B cell (primary cell): ENCODE measurements around the gene B3GALNT1. TPM values are rescaled to one million over a fixed set of nuclear protein-coding genes. Genes with fewer than 3 reads are reported as not detected.
"Not testable (repeated sequence)": the region's sequence is repeated elsewhere in the genome, so short reads cannot be mapped to it uniquely, and the experiment has no call there.

Experiments used
- ATAC-seq: fragments of 200-7000 bp; cut with Tn5 transposase; one replicate; pipeline ENCODE4 v1.10.0; 2021; ENCODE audit warnings: low read depth, mild to moderate bottlenecking, moderate number of reproducible peaks, moderate library complexity
- CTCF ChIA-PET: fragments of 350-600 bp; sonication (Branson Sonifier 250); formaldehyde crosslinking; loops from one replicate; lab custom pipeline; 2021; ENCODE audit warnings: antibody characterized with exemption, inconsistent platforms; lab: Charles Lee
- POLR2A ChIA-PET: fragments of 350-600 bp; sonication (Branson Sonifier 250); formaldehyde crosslinking; loops from one replicate; lab custom pipeline; 2021; ENCODE audit warnings: antibody characterized with exemption; lab: Charles Lee
- DNase-seq: peaks from one replicate; pipeline ENCODE4 v3.0.0; 2013
- H2AFZ ChIP-seq: 2 replicates; pipeline ENCODE4 v1.6.1; 2012; ENCODE audit warnings: mild to moderate bottlenecking, low read depth, low read length; ENCODE audit not compliant: insufficient read depth, poor library complexity, severe bottlenecking
- H3K27ac ChIP-seq, 2 donors: 1 replicate in 1 of 2; 2 replicates in 1 of 2; pipeline ENCODE4 v1.5.1; 2012 to 2013; ENCODE audit warnings: low read length in 2 of 2, mild to moderate bottlenecking in 2 of 2, moderate library complexity in 1 of 2
- H3K27me3 ChIP-seq, 4 experiments: fragments of 200-600 bp in 1 of 4; sonication (generic) in 1 of 4; replicated peaks in 1 of 4; 1 replicate in 2 of 4; 2 replicates in 2 of 4; pipeline versions ENCODE4 v1.6.1 to v1.7.0; 2013 to 2016; ENCODE audit warnings: low read length in 3 of 4, mild to moderate bottlenecking in 2 of 4, mixed read lengths in 1 of 4, moderate library complexity in 1 of 4; ENCODE audit not compliant: insufficient read depth in 4 of 4, control insufficient read depth in 3 of 4; ENCODE audit errors: control extremely low read depth in 1 of 4
- H3K36me3 ChIP-seq, 2 experiments: replicated peaks in 1 of 2; 1 replicate in 1 of 2; 2 replicates in 1 of 2; pipeline versions ENCODE4 v1.6.1 to v1.7.1; 2013; ENCODE audit warnings: low read length in 1 of 2; ENCODE audit not compliant: insufficient read depth in 2 of 2, control insufficient read depth in 1 of 2; ENCODE audit errors: control extremely low read depth in 1 of 2, extremely low read depth in 1 of 2
- H3K4me1 ChIP-seq, 2 donors: fragments of 200-600 bp in 1 of 2; sonication (generic) in 1 of 2; 1 replicate in 1 of 2; 2 replicates in 1 of 2; pipeline versions ENCODE4 v1.5.1 to v1.6.1; 2013 to 2017; ENCODE audit warnings: low read length in 2 of 2; ENCODE audit not compliant: control insufficient read depth in 2 of 2, insufficient read depth in 2 of 2
- H3K4me2 ChIP-seq: replicated peaks from 2 replicates; pipeline ENCODE3; 2012; ENCODE audit warnings: mild to moderate bottlenecking, low read depth, low read length; ENCODE audit not compliant: poor library complexity, severe bottlenecking
- H3K4me3 ChIP-seq, 5 experiments: fragments of 200-600 bp in 1 of 5; sonication (generic) in 1 of 5; 1 replicate in 3 of 5; 2 replicates in 2 of 5; pipeline versions ENCODE4 v1.5.1 to v1.7.0; 2011 to 2016; ENCODE audit warnings: low read length in 4 of 5, mild to moderate bottlenecking in 4 of 5, low read depth in 2 of 5, control low read depth in 1 of 5, moderate library complexity in 1 of 5; ENCODE audit not compliant: insufficient read depth in 1 of 5; ENCODE audit errors: control extremely low read depth in 1 of 5, extremely low read depth in 1 of 5
- H3K79me2 ChIP-seq: fragments of 200-600 bp; sonication (generic); one replicate; pipeline ENCODE4 v1.6.0; 2016; ENCODE audit warnings: low read length; ENCODE audit not compliant: control insufficient read depth, insufficient read depth
- H3K9ac ChIP-seq: fragments of 200-600 bp; sonication (generic); 2 replicates; pipeline ENCODE4 v1.6.1; 2017; ENCODE audit warnings: mild to moderate bottlenecking, low read length, moderate library complexity
- H3K9me3 ChIP-seq, 3 donors: one replicate each; pipeline versions ENCODE4 v1.6.1 to v1.7.1; 2013; ENCODE audit warnings: low read length in 2 of 3; ENCODE audit not compliant: control insufficient read depth in 2 of 3, insufficient read depth in 1 of 3; ENCODE audit errors: control extremely low read depth in 1 of 3
- H4K20me1 ChIP-seq: 2 replicates; pipeline ENCODE4 v1.6.0; 2012; ENCODE audit warnings: mild to moderate bottlenecking, low read length; ENCODE audit not compliant: insufficient read depth, control insufficient read depth, poor library complexity, severe bottlenecking
- H3K27ac Mint-ChIP-seq: one replicate; pipeline ENCODE4 v1.8.0; 2021; ENCODE audit warnings: mixed read lengths
- H3K27me3 Mint-ChIP-seq: one replicate; pipeline ENCODE4 v1.8.0; 2021; ENCODE audit warnings: mixed read lengths
- H3K4me1 Mint-ChIP-seq: one replicate; pipeline ENCODE4 v1.8.0; 2021; ENCODE audit warnings: mixed read lengths
- H3K4me3 Mint-ChIP-seq: one replicate; pipeline ENCODE4 v1.8.0; 2021; ENCODE audit warnings: mixed read lengths
- H3K9me3 Mint-ChIP-seq: one replicate; pipeline ENCODE4 v1.8.0; 2022; ENCODE audit warnings: mixed read lengths; ENCODE audit not compliant: insufficient read depth
- EZH2 ChIP-seq: IDR thresholded peaks from 2 replicates; pipeline ENCODE4 v1.6.1; 2012; ENCODE audit warnings: borderline replicate concordance, low read depth, mild to moderate bottlenecking, moderate library complexity, low read length; ENCODE audit not compliant: insufficient read depth, poor library complexity, severe bottlenecking
- WGBS: methylation state at CpG from one replicate; pipeline ENCODE4 v1.1.5; 2013; ENCODE audit warnings: missing lambda C conversion rate; ENCODE audit not compliant: insufficient coverage; 5-methylcytosine and 5-hydroxymethylcytosine counted together
- intact Hi-C: fragments of 100-400 bp; cut with micrococcal nuclease; formaldehyde crosslinking; loops from one replicate; pipeline ENCODE4 v1.10.0; 2022
- polyA plus RNA-seq: library from polyadenylated mRNA; depleted of rRNA; stranded (reverse); fragments of >200 nt; gene quantifications from 2 replicates; pipeline ENCODE4 v1.2.3, GENCODE V29; 2012
- total RNA-seq, 2 donors: library from RNA; stranded (reverse); fragments of 120-200 nt in 1 of 2; gene quantifications; 1 replicate in 1 of 2; 2 replicates in 1 of 2; pipeline versions ENCODE4 v1.2.3 to v1.2.4, GENCODE V29; 2013 to 2022
- TF ChIP-seq, protein P1 (sequence below): fragments of 200-600 bp; IDR thresholded peaks from one replicate; pipeline ENCODE4 v1.8.0; 2022; ENCODE audit warnings: antibody characterized with exemption, mild to moderate bottlenecking

B3GALNT1 gene
- total and polyA plus RNA-seq, 2 donors (not counting 1 experiment from before 2014, with no cell fraction given), result 0.28 to 6.4 TPM

- CTCF ChIA-PET, result no interaction called here
- H3K4me3 ChIP-seq, result no peak overlapping the region
- no peak for DNase-seq
- H4K20me1 ChIP-seq, result no peaks in the 10 kb centered on the region
- H3K79me2 ChIP-seq, result no peaks in the 10 kb centered on the region
- H3K27me3 ChIP-seq, result no peaks in the 10 kb centered on the region
- H3K4me1 ChIP-seq, result peaks cover 0 to 11% of the 10 kb centered on the region in 2 donors
- intact Hi-C loops, result loop anchor here (5.0 kb wide), 1 partner anchor 34 kb away; no protein-coding TSS in a partner anchor
- WGBS, result no CpG with 5 or more reads among the region's 3 CpGs
- peaks cover 17% of the 10 kb centered on the region for H3K4me1 Mint-ChIP-seq
- TF ChIP-seq EZH2, result no peak
- TF ChIP-seq, protein P1, sequence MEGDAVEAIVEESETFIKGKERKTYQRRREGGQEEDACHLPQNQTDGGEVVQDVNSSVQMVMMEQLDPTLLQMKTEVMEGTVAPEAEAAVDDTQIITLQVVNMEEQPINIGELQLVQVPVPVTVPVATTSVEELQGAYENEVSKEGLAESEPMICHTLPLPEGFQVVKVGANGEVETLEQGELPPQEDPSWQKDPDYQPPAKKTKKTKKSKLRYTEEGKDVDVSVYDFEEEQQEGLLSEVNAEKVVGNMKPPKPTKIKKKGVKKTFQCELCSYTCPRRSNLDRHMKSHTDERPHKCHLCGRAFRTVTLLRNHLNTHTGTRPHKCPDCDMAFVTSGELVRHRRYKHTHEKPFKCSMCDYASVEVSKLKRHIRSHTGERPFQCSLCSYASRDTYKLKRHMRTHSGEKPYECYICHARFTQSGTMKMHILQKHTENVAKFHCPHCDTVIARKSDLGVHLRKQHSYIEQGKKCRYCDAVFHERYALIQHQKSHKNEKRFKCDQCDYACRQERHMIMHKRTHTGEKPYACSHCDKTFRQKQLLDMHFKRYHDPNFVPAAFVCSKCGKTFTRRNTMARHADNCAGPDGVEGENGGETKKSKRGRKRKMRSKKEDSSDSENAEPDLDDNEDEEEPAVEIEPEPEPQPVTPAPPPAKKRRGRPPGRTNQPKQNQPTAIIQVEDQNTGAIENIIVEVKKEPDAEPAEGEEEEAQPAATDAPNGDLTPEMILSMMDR, result no peak
- H3K4me3 Mint-ChIP-seq, result no peak overlapping the region
- H3K9me3 ChIP-seq, result peaks cover 0 to 1% (median 0%) of the 10 kb centered on the region in 3 donors
- no peak overlapping the region for H3K27ac Mint-ChIP-seq
- H3K36me3 ChIP-seq, result no peaks in the 10 kb centered on the region
- no peak overlapping the region for H3K27ac ChIP-seq
- POLR2A ChIA-PET, result no interaction called here
- no peak overlapping the region for H3K4me2 ChIP-seq
- H2AFZ ChIP-seq, result no peak overlapping the region
- H3K9me3 Mint-ChIP-seq, result no peaks in the 10 kb centered on the region
- no peak overlapping the region for H3K9ac ChIP-seq
- peaks cover 4% of the 10 kb centered on the region for H3K27me3 Mint-ChIP-seq
- ATAC-seq, result no peak
These were observed 66.4 kb downstream of the B3GALNT1 start for GRCh38 chr3:161038725-161039124.

GRCh38 chr3:161035711-161036110 is 69.4 kb downstream of the B3GALNT1 start:
- no peaks in the 10 kb centered on the region for H3K9me3 Mint-ChIP-seq
- peak overlapping the region; percentile 4 for H3K27ac Mint-ChIP-seq
- H3K9me3 ChIP-seq, result peaks cover 0 to 1% (median 0%) of the 10 kb centered on the region in 3 donors
- peak overlapping the region; percentile 68 for H3K4me3 Mint-ChIP-seq
- no peak overlapping the region for H2AFZ ChIP-seq
- no peak for ATAC-seq
- no CpG with 5 or more reads among the region's 2 CpGs for WGBS
- no peaks in the 10 kb centered on the region for H4K20me1 ChIP-seq
- H3K4me1 ChIP-seq, result peaks cover 0 to 11% of the 10 kb centered on the region in 2 donors
- H3K4me2 ChIP-seq, result peak overlapping the region; percentile 40
- H3K27ac ChIP-seq, result no peak overlapping the region
- ChIA-PET CTCF (interaction anchor here (0.7 to 1.0 kb wide), 2 partner anchors 16 kb away, joined by 3 to 4 read pairs; no protein-coding TSS in a partner anchor), POLR2A (no interaction called here)
- no peaks in the 10 kb centered on the region for H3K79me2 ChIP-seq
- H3K27me3 Mint-ChIP-seq, result peaks cover 4% of the 10 kb centered on the region
- no peaks in the 10 kb centered on the region for H3K36me3 ChIP-seq
- TF ChIP-seq, protein P1, result no peak
- TF ChIP-seq EZH2, result no peak
- H3K27me3 ChIP-seq, result no peaks in the 10 kb centered on the region
- peak overlapping the region; percentile 24 for H3K9ac ChIP-seq
- intact Hi-C loops, result loop anchor here (5.0 kb wide), 1 partner anchor 37 kb away; no protein-coding TSS in a partner anchor
- peak overlapping the region in 1 of 5 experiments; percentile 15 for H3K4me3 ChIP-seq
- H3K4me1 Mint-ChIP-seq, result peaks cover 17% of the 10 kb centered on the region
- peak; percentile 6 for DNase-seq

DNA sequence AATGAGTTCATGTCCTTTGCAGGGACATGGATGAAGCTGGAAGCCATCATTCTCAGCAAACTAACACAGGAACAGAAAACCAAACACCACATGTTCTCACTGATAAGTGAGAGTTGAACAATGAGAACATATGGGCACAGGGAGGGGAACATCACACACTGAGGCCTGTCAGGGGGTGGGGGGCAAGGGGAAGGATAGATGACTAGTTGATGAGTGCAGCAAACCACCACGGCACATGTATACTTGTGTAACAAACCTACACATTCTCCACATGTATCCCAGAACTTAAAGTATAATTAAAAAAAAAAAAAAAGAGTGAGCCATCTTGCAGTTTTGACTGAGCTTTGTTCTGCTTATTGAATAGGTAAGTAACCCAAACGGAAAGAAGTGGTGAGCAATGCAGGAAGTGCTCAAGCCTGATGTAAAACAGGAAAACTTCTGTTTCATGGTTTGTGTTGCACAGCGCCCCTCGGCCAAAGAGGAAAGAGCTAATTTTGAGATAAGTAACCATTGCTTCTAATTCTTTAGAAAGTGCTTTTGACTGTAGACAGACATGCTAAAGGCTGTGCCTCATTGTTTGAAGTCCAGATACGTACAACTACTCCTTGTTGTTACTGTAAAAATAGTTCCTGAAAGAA is 70.1 kb downstream of the B3GALNT1 start:
- Histone ChIP-seq H2AFZ (peak overlapping the region; percentile 26), H3K4me3 (peak overlapping the region in 1 of 5 experiments; percentile 15), H3K27ac (peak overlapping the region in 1 of 2 donors; percentile 18), H3K4me1 (peaks cover 0 to 11% of the 10 kb centered on the region in 2 donors), H3K4me2 (peak overlapping the region; percentile 40), H3K9ac (peak overlapping the region; percentile 24)
- H3K4me1 Mint-ChIP-seq, result peaks cover 17% of the 10 kb centered on the region
- 3% methylated on average over 3 of the region's 5 CpGs for WGBS
- intact Hi-C loops, result loop anchor here (5.0 kb wide), 1 partner anchor 37 kb away; no protein-coding TSS in a partner anchor
- ChIA-PET CTCF (interaction anchor here (0.7 to 1.0 kb wide), 2 partner anchors 16 kb away, joined by 3 to 4 read pairs; no protein-coding TSS in a partner anchor), POLR2A (interaction anchor here (0.6 kb wide), 1 partner anchor 78 kb away, joined by 3 read pairs; no protein-coding TSS in a partner anchor)
- peak overlapping the region; percentile 70 for H3K27ac Mint-ChIP-seq
- not testable (repeated sequence) for H3K27me3 Mint-ChIP-seq, H3K9me3 Mint-ChIP-seq, H3K79me2 ChIP-seq, H3K9me3 ChIP-seq, H4K20me1 ChIP-seq, H3K36me3 ChIP-seq, H3K27me3 ChIP-seq
- DNase-seq, result peak; percentile 23
- ATAC-seq, result peak; percentile 56
- peak overlapping the region; percentile 68 for H3K4me3 Mint-ChIP-seq
